WTC11 (cell line): ENCODE data around the gene PARP4. TPM values are rescaled to one million over a fixed set of nuclear protein-coding genes. Genes with fewer than 3 reads are reported as not detected.

Experiments used
- ATAC-seq: fragments of 200-7000 bp; cut with Tn5 transposase; 2 replicates; pipeline ENCODE4 v1.10.0; 2021; ENCODE audit warnings: mild to moderate bottlenecking, moderate library complexity
- CTCF ChIA-PET: fragments of 300-600 bp; sonication (Branson Sonifier 250); formaldehyde crosslinking; loops from one replicate; lab custom pipeline; 2021; ENCODE audit warnings: antibody characterized with exemption; lab: Charles Lee
- POLR2A ChIA-PET: fragments of 350-600 bp; sonication (Branson Sonifier 250); formaldehyde crosslinking; loops from one replicate; lab custom pipeline; 2021; ENCODE audit warnings: antibody characterized with exemption; lab: Charles Lee
- DNase-seq: peaks from one replicate; pipeline ENCODE4 v3.0.0; 2021; ENCODE audit warnings: low spot score
- H3K27ac Mint-ChIP-seq: 2 replicates; pipeline ENCODE4 v1.8.0; 2021; ENCODE audit warnings: mixed read lengths
- H3K27me3 Mint-ChIP-seq: 2 replicates; pipeline ENCODE4 v1.8.0; 2021; ENCODE audit warnings: low read depth, mild to moderate bottlenecking, moderate library complexity, mixed read lengths
- H3K36me3 Mint-ChIP-seq: 2 replicates; pipeline ENCODE4 v1.8.0; 2021; ENCODE audit warnings: mixed read lengths
- H3K4me1 Mint-ChIP-seq: 2 replicates; pipeline ENCODE4 v1.8.0; 2022; ENCODE audit warnings: mixed read lengths
- H3K4me3 Mint-ChIP-seq: 2 replicates; pipeline ENCODE4 v1.8.0; 2021; ENCODE audit warnings: mild to moderate bottlenecking, moderate library complexity, mixed read lengths
- H3K9me3 Mint-ChIP-seq: 2 replicates; pipeline ENCODE4 v1.8.0; 2021; ENCODE audit warnings: mixed read lengths
- CBFB ChIP-seq: sonication (generic); formaldehyde crosslinking; IDR thresholded peaks from 2 replicates; pipeline ENCODE4 v1.8.1; 2022; ENCODE audit warnings: mild to moderate bottlenecking, low read depth, missing genetic modification reagents
- GRHL2 ChIP-seq: fragments of 250-450 bp; sonication (Bioruptor Pico); IDR thresholded peaks from 2 replicates; pipeline ENCODE4 v1.8.0; 2022; ENCODE audit warnings: mild to moderate bottlenecking, moderate library complexity; ENCODE audit not compliant: insufficient replicate concordance, severe bottlenecking
- GTF2I ChIP-seq: fragments of 250-450 bp; sonication (Bioruptor Pico); conservative IDR thresholded peaks from 2 replicates; pipeline ENCODE4 v1.4.0; 2021; ENCODE audit warnings: mild to moderate bottlenecking
- KAT7 ChIP-seq: sonication (generic); formaldehyde crosslinking; IDR thresholded peaks from 2 replicates; pipeline ENCODE4 v1.8.1; 2023; ENCODE audit warnings: missing genetic modification reagents, mild to moderate bottlenecking, borderline replicate concordance
- ZNF423 ChIP-seq: fragments of 250-450 bp; sonication (Bioruptor Pico); IDR thresholded peaks from 2 replicates; pipeline ENCODE4 v2.1.2; 2022; ENCODE audit warnings: mild to moderate bottlenecking, moderate library complexity
- total RNA-seq: library from RNA; stranded (reverse); gene quantifications from 3 replicates; pipeline ENCODE4 v1.2.3, GENCODE V29; 2021
- TF ChIP-seq, protein P1 (sequence below): sonication (generic); formaldehyde crosslinking; IDR thresholded peaks from 2 replicates; pipeline ENCODE4 v1.8.1; 2022; ENCODE audit warnings: mild to moderate bottlenecking, missing genetic modification reagents, moderate library complexity, borderline replicate concordance
- TF ChIP-seq, protein P2 (sequence below): sonication (generic); formaldehyde crosslinking; IDR thresholded peaks from 2 replicates; pipeline ENCODE4 v1.8.0; 2023; ENCODE audit warnings: missing genetic modification reagents
- TF ChIP-seq, protein P3 (sequence below): sonication (generic); formaldehyde crosslinking; IDR thresholded peaks from 2 replicates; pipeline ENCODE4 v1.8.1; 2023; ENCODE audit warnings: mild to moderate bottlenecking, missing genetic modification reagents
- TF ChIP-seq, protein P4 (sequence below): fragments of 200-600 bp; IDR thresholded peaks from 2 replicates; pipeline ENCODE4 v1.8.0; 2022; ENCODE audit warnings: antibody characterized with exemption
- TF ChIP-seq, protein P5 (sequence below): sonication (generic); formaldehyde crosslinking; conservative IDR thresholded peaks from 2 replicates; pipeline ENCODE4 v1.8.1; 2023; ENCODE audit warnings: mild to moderate bottlenecking, low read depth, missing genetic modification reagents, moderate library complexity
- TF ChIP-seq, protein P6 (sequence below): sonication (generic); formaldehyde crosslinking; IDR thresholded peaks from 2 replicates; pipeline ENCODE4 v1.8.1; 2023; ENCODE audit warnings: mild to moderate bottlenecking, moderate library complexity, missing genetic modification reagents
- TF ChIP-seq, protein P7 (sequence below): fragments of 250-450 bp; sonication (Bioruptor Pico); IDR thresholded peaks from 2 replicates; pipeline ENCODE4 v1.9.0; 2021; ENCODE audit warnings: moderate library complexity, mild to moderate bottlenecking, inconsistent platforms, borderline replicate concordance

PARP4 gene
- total RNA-seq, 1 experiment from 2014 or later: 30.7 TPM

DNA sequence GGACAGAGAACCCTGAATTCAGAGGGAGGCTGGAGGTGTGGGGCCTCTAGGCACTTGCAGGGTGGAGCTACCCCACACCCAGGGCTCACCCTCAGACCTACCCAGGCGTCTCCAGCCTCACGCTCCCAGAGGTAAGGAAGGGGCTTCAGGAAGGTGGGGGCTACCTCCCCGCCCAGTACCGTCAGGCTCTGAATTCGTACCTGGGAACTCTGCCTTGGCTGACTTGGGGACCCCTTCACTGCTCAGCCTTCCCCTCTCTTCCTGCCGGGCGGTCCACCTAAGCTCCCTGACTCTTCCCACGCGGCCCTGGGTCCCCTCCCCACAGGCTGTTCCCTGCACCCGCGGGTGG is 28.5 kb upstream of the PARP4 start (continued):
- TF ChIP-seq, protein P1, sequence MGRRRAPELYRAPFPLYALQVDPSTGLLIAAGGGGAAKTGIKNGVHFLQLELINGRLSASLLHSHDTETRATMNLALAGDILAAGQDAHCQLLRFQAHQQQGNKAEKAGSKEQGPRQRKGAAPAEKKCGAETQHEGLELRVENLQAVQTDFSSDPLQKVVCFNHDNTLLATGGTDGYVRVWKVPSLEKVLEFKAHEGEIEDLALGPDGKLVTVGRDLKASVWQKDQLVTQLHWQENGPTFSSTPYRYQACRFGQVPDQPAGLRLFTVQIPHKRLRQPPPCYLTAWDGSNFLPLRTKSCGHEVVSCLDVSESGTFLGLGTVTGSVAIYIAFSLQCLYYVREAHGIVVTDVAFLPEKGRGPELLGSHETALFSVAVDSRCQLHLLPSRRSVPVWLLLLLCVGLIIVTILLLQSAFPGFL (CRISPR knock-in tag): no peak
- TF ChIP-seq, protein P2, sequence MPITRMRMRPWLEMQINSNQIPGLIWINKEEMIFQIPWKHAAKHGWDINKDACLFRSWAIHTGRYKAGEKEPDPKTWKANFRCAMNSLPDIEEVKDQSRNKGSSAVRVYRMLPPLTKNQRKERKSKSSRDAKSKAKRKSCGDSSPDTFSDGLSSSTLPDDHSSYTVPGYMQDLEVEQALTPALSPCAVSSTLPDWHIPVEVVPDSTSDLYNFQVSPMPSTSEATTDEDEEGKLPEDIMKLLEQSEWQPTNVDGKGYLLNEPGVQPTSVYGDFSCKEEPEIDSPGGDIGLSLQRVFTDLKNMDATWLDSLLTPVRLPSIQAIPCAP (CRISPR knock-in tag): no peak
- TF ChIP-seq, protein P3, sequence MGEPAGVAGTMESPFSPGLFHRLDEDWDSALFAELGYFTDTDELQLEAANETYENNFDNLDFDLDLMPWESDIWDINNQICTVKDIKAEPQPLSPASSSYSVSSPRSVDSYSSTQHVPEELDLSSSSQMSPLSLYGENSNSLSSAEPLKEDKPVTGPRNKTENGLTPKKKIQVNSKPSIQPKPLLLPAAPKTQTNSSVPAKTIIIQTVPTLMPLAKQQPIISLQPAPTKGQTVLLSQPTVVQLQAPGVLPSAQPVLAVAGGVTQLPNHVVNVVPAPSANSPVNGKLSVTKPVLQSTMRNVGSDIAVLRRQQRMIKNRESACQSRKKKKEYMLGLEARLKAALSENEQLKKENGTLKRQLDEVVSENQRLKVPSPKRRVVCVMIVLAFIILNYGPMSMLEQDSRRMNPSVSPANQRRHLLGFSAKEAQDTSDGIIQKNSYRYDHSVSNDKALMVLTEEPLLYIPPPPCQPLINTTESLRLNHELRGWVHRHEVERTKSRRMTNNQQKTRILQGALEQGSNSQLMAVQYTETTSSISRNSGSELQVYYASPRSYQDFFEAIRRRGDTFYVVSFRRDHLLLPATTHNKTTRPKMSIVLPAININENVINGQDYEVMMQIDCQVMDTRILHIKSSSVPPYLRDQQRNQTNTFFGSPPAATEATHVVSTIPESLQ (CRISPR knock-in tag): no peak
- no peak for TF ChIP-seq CBFB (CRISPR knock-in tag)

DNA sequence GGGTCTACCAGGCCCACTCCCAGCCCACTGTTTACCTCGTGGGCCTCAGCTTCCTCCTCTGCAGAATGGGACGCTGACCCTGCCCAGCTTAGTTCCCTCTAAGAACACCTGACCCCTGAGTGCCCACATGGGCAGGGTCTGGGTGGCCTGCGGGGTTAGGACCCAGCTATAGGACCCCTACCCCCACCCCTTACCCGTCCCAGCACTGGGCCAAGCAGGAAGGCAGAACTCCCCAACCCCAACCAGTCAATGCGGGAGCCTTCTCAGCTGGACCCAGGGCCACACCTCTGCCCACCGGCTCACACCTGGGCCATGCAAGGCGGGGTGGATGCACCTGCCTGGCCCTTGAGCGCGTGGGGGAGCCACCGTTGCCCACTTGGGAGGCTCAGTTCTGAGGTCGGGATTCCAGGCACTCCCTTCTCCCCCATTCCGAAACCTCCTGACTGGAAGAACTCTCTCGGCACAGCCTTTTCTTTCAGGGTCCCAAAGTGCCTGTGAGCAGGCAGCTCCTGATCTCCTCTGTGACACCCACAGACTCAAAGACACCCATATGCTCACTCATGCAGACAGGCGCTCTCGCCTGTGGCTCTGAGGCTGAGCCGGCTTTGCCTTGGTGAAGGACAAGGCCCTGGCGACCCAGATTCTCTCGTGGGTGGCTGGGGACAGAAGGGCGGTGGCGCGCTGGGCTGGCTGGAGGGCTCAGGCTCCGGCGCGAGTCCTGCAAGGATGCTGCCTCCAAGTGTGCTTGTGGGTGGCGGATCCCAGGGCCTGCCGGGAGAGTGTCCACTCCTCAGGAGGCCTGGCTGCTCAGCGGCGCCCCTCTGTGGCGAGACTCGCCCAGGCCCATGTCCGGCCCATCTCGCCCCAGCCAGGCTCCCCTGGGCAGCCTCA is 27.9 kb upstream of the PARP4 start:
- peaks cover 5% of the 10 kb centered on the region; the same call in 1 of the 2 replicates for H3K36me3 Mint-ChIP-seq
- peaks cover 9% of the 10 kb centered on the region for H3K4me1 Mint-ChIP-seq
- POLR2A ChIA-PET: interaction anchor here (0.6 to 1.0 kb wide), 2 partner anchors 17 to 1981 kb away, joined by 3 to 5 read pairs; no protein-coding TSS in a partner anchor
- TF ChIP-seq, protein P4, sequence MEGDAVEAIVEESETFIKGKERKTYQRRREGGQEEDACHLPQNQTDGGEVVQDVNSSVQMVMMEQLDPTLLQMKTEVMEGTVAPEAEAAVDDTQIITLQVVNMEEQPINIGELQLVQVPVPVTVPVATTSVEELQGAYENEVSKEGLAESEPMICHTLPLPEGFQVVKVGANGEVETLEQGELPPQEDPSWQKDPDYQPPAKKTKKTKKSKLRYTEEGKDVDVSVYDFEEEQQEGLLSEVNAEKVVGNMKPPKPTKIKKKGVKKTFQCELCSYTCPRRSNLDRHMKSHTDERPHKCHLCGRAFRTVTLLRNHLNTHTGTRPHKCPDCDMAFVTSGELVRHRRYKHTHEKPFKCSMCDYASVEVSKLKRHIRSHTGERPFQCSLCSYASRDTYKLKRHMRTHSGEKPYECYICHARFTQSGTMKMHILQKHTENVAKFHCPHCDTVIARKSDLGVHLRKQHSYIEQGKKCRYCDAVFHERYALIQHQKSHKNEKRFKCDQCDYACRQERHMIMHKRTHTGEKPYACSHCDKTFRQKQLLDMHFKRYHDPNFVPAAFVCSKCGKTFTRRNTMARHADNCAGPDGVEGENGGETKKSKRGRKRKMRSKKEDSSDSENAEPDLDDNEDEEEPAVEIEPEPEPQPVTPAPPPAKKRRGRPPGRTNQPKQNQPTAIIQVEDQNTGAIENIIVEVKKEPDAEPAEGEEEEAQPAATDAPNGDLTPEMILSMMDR: peak; percentile 60
- TF ChIP-seq, protein P5, sequence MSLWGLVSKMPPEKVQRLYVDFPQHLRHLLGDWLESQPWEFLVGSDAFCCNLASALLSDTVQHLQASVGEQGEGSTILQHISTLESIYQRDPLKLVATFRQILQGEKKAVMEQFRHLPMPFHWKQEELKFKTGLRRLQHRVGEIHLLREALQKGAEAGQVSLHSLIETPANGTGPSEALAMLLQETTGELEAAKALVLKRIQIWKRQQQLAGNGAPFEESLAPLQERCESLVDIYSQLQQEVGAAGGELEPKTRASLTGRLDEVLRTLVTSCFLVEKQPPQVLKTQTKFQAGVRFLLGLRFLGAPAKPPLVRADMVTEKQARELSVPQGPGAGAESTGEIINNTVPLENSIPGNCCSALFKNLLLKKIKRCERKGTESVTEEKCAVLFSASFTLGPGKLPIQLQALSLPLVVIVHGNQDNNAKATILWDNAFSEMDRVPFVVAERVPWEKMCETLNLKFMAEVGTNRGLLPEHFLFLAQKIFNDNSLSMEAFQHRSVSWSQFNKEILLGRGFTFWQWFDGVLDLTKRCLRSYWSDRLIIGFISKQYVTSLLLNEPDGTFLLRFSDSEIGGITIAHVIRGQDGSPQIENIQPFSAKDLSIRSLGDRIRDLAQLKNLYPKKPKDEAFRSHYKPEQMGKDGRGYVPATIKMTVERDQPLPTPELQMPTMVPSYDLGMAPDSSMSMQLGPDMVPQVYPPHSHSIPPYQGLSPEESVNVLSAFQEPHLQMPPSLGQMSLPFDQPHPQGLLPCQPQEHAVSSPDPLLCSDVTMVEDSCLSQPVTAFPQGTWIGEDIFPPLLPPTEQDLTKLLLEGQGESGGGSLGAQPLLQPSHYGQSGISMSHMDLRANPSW (CRISPR knock-in tag): no peak
- peak; percentile 30; the same call in 1 of the 2 replicates for TF ChIP-seq ZNF423
- TF ChIP-seq, protein P6, sequence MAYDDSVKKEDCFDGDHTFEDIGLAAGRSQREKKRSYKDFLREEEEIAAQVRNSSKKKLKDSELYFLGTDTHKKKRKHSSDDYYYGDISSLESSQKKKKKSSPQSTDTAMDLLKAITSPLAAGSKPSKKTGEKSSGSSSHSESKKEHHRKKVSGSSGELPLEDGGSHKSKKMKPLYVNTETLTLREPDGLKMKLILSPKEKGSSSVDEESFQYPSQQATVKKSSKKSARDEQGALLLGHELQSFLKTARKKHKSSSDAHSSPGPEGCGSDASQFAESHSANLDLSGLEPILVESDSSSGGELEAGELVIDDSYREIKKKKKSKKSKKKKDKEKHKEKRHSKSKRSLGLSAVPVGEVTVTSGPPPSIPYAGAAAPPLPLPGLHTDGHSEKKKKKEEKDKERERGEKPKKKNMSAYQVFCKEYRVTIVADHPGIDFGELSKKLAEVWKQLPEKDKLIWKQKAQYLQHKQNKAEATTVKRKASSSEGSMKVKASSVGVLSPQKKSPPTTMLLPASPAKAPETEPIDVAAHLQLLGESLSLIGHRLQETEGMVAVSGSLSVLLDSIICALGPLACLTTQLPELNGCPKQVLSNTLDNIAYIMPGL (CRISPR knock-in tag): 0 out of 2 replicates have a peak, but pooled peaks have one; percentile 19
- H3K4me3 Mint-ChIP-seq: peak overlapping the region; percentile 78
- no peak overlapping the region for H3K27ac Mint-ChIP-seq
- CTCF ChIA-PET: interaction anchor here (0.8 to 1.2 kb wide), 8 partner anchors 12 to 218 kb away, joined by 3 to 8 read pairs (median 3); no protein-coding TSS in a partner anchor
- ATAC-seq (peak; percentile 92), DNase-seq (peak; percentile 78)
- peaks cover 32% of the 10 kb centered on the region for H3K27me3 Mint-ChIP-seq
- H3K9me3 Mint-ChIP-seq: peaks cover 8% of the 10 kb centered on the region

DNA sequence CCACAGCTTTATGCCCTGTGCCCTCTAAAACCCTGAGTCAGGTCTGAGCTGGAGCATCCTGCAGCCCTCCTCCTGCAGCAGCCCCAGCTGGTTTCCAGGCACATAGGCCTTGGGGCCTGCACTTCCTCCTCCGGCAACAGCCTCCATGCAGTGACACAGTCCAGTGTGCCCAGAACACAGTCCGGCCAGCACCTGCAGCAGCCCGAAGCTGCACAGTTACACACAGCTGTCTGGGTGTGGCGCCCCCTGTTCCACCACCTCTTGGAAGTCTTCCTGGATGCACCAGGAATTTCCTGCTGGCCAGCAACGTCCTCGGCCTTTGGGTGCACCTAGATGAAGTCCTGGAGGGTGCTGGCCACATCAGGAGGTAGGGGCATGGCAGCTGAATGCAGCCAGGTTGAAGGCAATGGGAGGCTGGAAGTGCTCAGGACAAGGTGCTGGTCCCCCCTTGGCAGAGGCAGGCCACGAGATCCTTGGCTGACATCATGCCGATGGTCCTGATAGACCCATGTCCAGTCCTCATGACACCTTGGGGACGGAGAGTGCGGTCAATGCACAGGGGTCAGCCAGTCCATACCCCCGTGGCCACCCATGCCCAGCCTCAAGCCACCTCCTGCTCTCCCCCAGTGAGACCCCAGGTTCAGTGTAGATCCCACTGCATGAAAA is 27.1 kb upstream of the PARP4 start:
- no peak for ATAC-seq
- H3K36me3 Mint-ChIP-seq: peaks cover 5% of the 10 kb centered on the region; the same call in 1 of the 2 replicates

More for the DNA sequence above, 27.1 kb upstream of the PARP4 start:
- H3K27me3 Mint-ChIP-seq: peaks cover 32% of the 10 kb centered on the region
- no peak for TF ChIP-seq GTF2I (CRISPR knock-in tag)
- no peak for TF ChIP-seq GRHL2 (CRISPR knock-in tag)
- TF ChIP-seq KAT7 (CRISPR knock-in tag): no peak
- TF ChIP-seq, protein P7, sequence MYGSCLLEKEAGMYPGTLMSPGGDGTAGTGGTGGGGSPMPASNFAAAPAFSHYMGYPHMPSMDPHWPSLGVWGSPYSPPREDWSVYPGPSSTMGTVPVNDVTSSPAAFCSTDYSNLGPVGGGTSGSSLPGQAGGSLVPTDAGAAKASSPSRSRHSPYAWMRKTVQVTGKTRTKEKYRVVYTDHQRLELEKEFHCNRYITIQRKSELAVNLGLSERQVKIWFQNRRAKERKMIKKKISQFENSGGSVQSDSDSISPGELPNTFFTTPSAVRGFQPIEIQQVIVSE (CRISPR knock-in tag): no peak
- no peak for DNase-seq
- peaks cover 8% of the 10 kb centered on the region for H3K9me3 Mint-ChIP-seq
- CTCF ChIA-PET: interaction anchor here (1.1 to 1.9 kb wide), 2 partner anchors 10 to 217 kb away, joined by 3 to 7 read pairs; no protein-coding TSS in a partner anchor
- no peak overlapping the region for H3K4me3 Mint-ChIP-seq
- POLR2A ChIA-PET: no interaction called here
- H3K4me1 Mint-ChIP-seq: peaks cover 9% of the 10 kb centered on the region
- H3K27ac Mint-ChIP-seq: no peak overlapping the region
